Measurements from ENCODE around the gene FARP1.

FARP1 gene

GRCh38 chr13:98175043-98175442 is 32.1 kb downstream of the FARP1 start:
- no peak for DNase-seq

- DNase-seq: no peak
Measured at GRCh38 chr13:98175823-98176222, 32.9 kb downstream of the FARP1 start.

GRCh38 chr13:98176777-98177608 is 34.1 kb downstream of the FARP1 start, which contains the start of gene RNF113B:
Gene RNF113B (minus strand): TSS chr13:98177269. CDS start chr13:98177236, 33 bp downstream.
- DNase-seq: no peak

GRCh38 chr13:98180092-98180491 is 37.2 kb downstream of the FARP1 start:
- no peak for DNase-seq

- no peak for DNase-seq
Measured at GRCh38 chr13:98181111-98181815, 38.4 kb downstream of the FARP1 start.

GRCh38 chr13:98182153-98182552 is 39.3 kb downstream of the FARP1 start:
- DNase-seq: no peak

GRCh38 chr13:98182589-98182988 is 39.7 kb downstream of the FARP1 start:
- DNase-seq: no peak

GRCh38 chr13:98184792-98185191 is 41.9 kb downstream of the FARP1 start:
- DNase-seq: no peak

GRCh38 chr13:98187155-98187964 is 44.5 kb downstream of the FARP1 start:
- no peak for DNase-seq

GRCh38 chr13:98187965-98188261 is 45.0 kb downstream of the FARP1 start:
- no peak for DNase-seq

GRCh38 chr13:98188544-98189166 is 45.8 kb downstream of the FARP1 start:
- no peak for DNase-seq

GRCh38 chr13:98189841-98190505 is 47.1 kb downstream of the FARP1 start:
- no peak for DNase-seq

GRCh38 chr13:98190889-98191444 is 48.1 kb downstream of the FARP1 start:
- DNase-seq: no peak

GRCh38 chr13:98192008-98192407 is 49.1 kb downstream of the FARP1 start:
- no peak for DNase-seq

- no peak for DNase-seq
Measured at GRCh38 chr13:98195054-98195791, 52.3 kb downstream of the FARP1 start.

- no peak for DNase-seq
Measured at GRCh38 chr13:98198683-98199082, 55.8 kb downstream of the FARP1 start.

GRCh38 chr13:98199480-98199879 is 56.6 kb downstream of the FARP1 start:
- DNase-seq: no peak

- DNase-seq: no peak
Measured at GRCh38 chr13:98200211-98200878, 57.5 kb downstream of the FARP1 start.

- DNase-seq: no peak
Measured at GRCh38 chr13:98201189-98201588, 58.3 kb downstream of the FARP1 start.

- no peak for DNase-seq
Measured at GRCh38 chr13:98201984-98202383, 59.1 kb downstream of the FARP1 start.

Data from right forelimb (tissue), 1 donor.